Tibial nerve (tissue), 4 donors: ENCODE measurements around the gene DYNC2I2.

Source experiments
- EP300 ChIP-seq, 2 donors: sonication (generic); formaldehyde crosslinking; IDR thresholded peaks; one replicate each; pipeline ENCODE4 v1.6.1; 2017; ENCODE audit warnings: antibody characterized with exemption in 2 of 2, mild to moderate bottlenecking in 1 of 2
- POLR2A ChIP-seq, 2 donors: fragments of 450-650 bp; IDR thresholded peaks; one replicate each; pipeline ENCODE4 v1.6.1; 2017; ENCODE audit warnings: antibody characterized with exemption in 2 of 2, mild to moderate bottlenecking in 2 of 2, moderate library complexity in 2 of 2
- TF ChIP-seq, protein P1 (sequence below), 5 experiments: fragments of 200-600 bp in 3 of 5; fragments of 450-650 bp in 2 of 5; sonication (generic) in 3 of 5; IDR thresholded peaks; one replicate each; pipeline ENCODE4 v1.5.1; 2016 to 2019; ENCODE audit warnings: antibody characterized with exemption in 5 of 5, mild to moderate bottlenecking in 3 of 5, moderate library complexity in 2 of 5

DNA sequence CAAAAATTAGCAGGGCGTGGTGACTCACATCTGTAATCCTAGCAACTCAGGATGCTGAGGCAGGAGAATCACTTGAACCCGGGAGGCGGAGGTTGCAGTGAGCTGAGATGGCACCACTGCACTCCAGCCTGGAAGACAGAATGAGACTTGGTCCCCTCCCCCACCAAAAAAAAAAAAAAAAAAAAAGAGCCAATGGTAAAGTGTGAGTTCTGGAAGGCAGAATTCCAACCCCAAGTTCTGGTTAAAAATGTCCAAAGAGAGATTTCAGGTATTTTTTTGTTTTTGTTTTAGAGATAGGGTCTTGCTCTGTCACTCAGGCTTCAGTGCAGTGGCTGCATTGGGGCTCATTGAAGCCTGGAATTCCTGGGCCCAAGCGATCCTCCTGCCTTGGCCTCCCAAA, 30.8 kb upstream of the DYNC2I2 start:
- TF ChIP-seq, protein P1, sequence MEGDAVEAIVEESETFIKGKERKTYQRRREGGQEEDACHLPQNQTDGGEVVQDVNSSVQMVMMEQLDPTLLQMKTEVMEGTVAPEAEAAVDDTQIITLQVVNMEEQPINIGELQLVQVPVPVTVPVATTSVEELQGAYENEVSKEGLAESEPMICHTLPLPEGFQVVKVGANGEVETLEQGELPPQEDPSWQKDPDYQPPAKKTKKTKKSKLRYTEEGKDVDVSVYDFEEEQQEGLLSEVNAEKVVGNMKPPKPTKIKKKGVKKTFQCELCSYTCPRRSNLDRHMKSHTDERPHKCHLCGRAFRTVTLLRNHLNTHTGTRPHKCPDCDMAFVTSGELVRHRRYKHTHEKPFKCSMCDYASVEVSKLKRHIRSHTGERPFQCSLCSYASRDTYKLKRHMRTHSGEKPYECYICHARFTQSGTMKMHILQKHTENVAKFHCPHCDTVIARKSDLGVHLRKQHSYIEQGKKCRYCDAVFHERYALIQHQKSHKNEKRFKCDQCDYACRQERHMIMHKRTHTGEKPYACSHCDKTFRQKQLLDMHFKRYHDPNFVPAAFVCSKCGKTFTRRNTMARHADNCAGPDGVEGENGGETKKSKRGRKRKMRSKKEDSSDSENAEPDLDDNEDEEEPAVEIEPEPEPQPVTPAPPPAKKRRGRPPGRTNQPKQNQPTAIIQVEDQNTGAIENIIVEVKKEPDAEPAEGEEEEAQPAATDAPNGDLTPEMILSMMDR (IDR thresholded peaks at IDR 0.05) = no peak
- TF ChIP-seq EP300 (IDR thresholded peaks at IDR 0.05) = no peak
- no peak for TF ChIP-seq POLR2A (IDR thresholded peaks at IDR 0.05)
